HepG2 (cell line): ENCODE data around the gene FGGY. TPM values are rescaled to one million over a fixed set of nuclear protein-coding genes. Genes with fewer than 3 reads are reported as not detected.

Experiments
- CEBPB ChIP-seq: IDR thresholded peaks from 2 replicates; pipeline ENCODE4 v1.6.1; 2011; ENCODE audit warnings: low read depth, low read length, improper control_type of control experiment, borderline replicate concordance
- MIXL1 ChIP-seq: IDR thresholded peaks from 2 replicates; pipeline ENCODE4 v1.6.1; 2016
- RAD21 ChIP-seq: fragments of 450-650 bp; formaldehyde crosslinking; IDR thresholded peaks from 2 replicates; pipeline ENCODE4 v1.5.0; 2020; ENCODE audit warnings: mild to moderate bottlenecking
- SMAD3 ChIP-seq: sonication (generic); formaldehyde crosslinking; IDR thresholded peaks from 2 replicates; pipeline ENCODE4 v1.4.0; 2020; ENCODE audit warnings: missing genetic modification reagents
- SOX6 ChIP-seq, 2 experiments: fragments of 450-650 bp in 1 of 2; sonication (generic) in 1 of 2; formaldehyde crosslinking in 1 of 2; IDR thresholded peaks; 2 replicates each; pipeline versions ENCODE4 v1.4.0 to v1.6.1; 2017 to 2020; ENCODE audit warnings: antibody characterized with exemption in 1 of 2, mild to moderate bottlenecking in 1 of 2, missing genetic modification reagents in 1 of 2
- SP2 ChIP-seq: sonication (generic); formaldehyde crosslinking; IDR thresholded peaks from 2 replicates; pipeline ENCODE4 v1.5.1; 2020; ENCODE audit warnings: mild to moderate bottlenecking, missing genetic modification reagents
- TBP ChIP-seq: sonication (generic); formaldehyde crosslinking; IDR thresholded peaks from 2 replicates; pipeline ENCODE4 v1.5.0; 2020; ENCODE audit warnings: missing genetic modification reagents
- ZNF180 ChIP-seq: sonication (generic); formaldehyde crosslinking; IDR thresholded peaks from 2 replicates; pipeline ENCODE4 v1.4.0; 2020; ENCODE audit warnings: low read depth, missing genetic modification reagents, borderline replicate concordance
- ZNF207 ChIP-seq: fragments of 450-650 bp; IDR thresholded peaks from 2 replicates; pipeline ENCODE4 v1.6.1; 2016; ENCODE audit warnings: antibody characterized with exemption, borderline replicate concordance
- ZNF549 ChIP-seq: sonication (generic); formaldehyde crosslinking; IDR thresholded peaks from 2 replicates; pipeline ENCODE4 v1.5.0; 2020; ENCODE audit warnings: missing genetic modification reagents
- polyA plus RNA-seq, 8 experiments: library from polyadenylated mRNA; depleted of rRNA in 3 of 8; stranded (reverse) in 7 of 8; unstranded in 1 of 8; fragments of >200 nt; fragmentation: Illumina TruSeq in 4 of 8; extraction: Trizol in 4 of 8; gene quantifications; 2 replicates each; pipeline versions ENCODE4 v1.2.1 to v1.2.3, GENCODE V29; 2011 to 2016; ENCODE audit warnings: low read depth in 4 of 8, missing spikeins in 1 of 8, mixed read lengths in 1 of 8; ENCODE audit not compliant: insufficient read depth in 1 of 8
- total RNA-seq, 5 experiments: library from RNA; depleted of rRNA; stranded (reverse); fragments of >200 nt; fragmentation: Illumina TruSeq; extraction: Trizol; gene quantifications; 2 replicates each; pipeline ENCODE4 v1.2.3, GENCODE V29; 2016; ENCODE audit warnings: low read depth in 1 of 5
- TF ChIP-seq, protein P1 (sequence below): IDR thresholded peaks from 2 replicates; pipeline ENCODE4 v1.4.0; 2020; ENCODE audit warnings: mild to moderate bottlenecking, missing genetic modification reagents
- TF ChIP-seq, protein P2 (sequence below): sonication (generic); formaldehyde crosslinking; IDR thresholded peaks from 2 replicates; pipeline ENCODE4 v1.5.1; 2020; ENCODE audit warnings: mild to moderate bottlenecking, missing genetic modification reagents
- TF ChIP-seq, protein P3 (sequence below): IDR thresholded peaks from 2 replicates; pipeline ENCODE4 v1.6.1; 2018; ENCODE audit warnings: missing genetic modification reagents, mild to moderate bottlenecking, missing compliant biosample characterization
- TF ChIP-seq, protein P4 (sequence below): sonication (generic); formaldehyde crosslinking; IDR thresholded peaks from 2 replicates; pipeline ENCODE4 v1.4.0; 2020; ENCODE audit warnings: missing genetic modification reagents, mild to moderate bottlenecking, borderline replicate concordance

Gene FGGY
- total and polyA plus RNA-seq, 2 of the 13 experiments (the other 11 are each of a cell fraction or from before 2014, with no cell fraction given) = 15.7 to 27.5 TPM

DNA sequence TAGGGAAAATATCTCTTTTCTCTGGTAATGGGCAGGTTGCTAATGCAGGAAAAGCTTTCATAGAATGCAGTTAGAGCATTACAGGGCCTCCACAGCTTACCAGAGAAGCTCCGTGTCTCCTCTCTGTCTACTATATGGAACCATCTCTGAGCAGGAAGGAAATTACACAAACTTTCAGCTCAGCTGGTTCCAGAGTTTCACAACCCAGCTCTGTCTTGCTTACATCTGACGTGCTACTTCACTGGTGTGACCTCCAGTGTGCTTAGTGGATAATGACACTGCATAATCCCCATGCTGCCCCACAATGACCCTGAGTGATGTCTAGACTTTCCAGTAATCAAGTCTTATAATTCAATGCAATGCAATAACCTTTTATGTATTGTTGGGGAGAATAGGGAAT, 4.3 kb upstream of the FGGY start (continued):
- TF ChIP-seq, protein P1, sequence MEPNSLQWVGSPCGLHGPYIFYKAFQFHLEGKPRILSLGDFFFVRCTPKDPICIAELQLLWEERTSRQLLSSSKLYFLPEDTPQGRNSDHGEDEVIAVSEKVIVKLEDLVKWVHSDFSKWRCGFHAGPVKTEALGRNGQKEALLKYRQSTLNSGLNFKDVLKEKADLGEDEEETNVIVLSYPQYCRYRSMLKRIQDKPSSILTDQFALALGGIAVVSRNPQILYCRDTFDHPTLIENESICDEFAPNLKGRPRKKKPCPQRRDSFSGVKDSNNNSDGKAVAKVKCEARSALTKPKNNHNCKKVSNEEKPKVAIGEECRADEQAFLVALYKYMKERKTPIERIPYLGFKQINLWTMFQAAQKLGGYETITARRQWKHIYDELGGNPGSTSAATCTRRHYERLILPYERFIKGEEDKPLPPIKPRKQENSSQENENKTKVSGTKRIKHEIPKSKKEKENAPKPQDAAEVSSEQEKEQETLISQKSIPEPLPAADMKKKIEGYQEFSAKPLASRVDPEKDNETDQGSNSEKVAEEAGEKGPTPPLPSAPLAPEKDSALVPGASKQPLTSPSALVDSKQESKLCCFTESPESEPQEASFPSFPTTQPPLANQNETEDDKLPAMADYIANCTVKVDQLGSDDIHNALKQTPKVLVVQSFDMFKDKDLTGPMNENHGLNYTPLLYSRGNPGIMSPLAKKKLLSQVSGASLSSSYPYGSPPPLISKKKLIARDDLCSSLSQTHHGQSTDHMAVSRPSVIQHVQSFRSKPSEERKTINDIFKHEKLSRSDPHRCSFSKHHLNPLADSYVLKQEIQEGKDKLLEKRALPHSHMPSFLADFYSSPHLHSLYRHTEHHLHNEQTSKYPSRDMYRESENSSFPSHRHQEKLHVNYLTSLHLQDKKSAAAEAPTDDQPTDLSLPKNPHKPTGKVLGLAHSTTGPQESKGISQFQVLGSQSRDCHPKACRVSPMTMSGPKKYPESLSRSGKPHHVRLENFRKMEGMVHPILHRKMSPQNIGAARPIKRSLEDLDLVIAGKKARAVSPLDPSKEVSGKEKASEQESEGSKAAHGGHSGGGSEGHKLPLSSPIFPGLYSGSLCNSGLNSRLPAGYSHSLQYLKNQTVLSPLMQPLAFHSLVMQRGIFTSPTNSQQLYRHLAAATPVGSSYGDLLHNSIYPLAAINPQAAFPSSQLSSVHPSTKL = peak; percentile 85
- TF ChIP-seq RAD21 (CRISPR knock-in tag) = 0 out of 2 replicates have a peak, but pooled peaks have one; percentile 33
- peak; percentile 44; the same call in 1 of the 2 replicates for TF ChIP-seq MIXL1 (CRISPR knock-in tag)
- TF ChIP-seq TBP (CRISPR knock-in tag) = no peak
- TF ChIP-seq, protein P2, sequence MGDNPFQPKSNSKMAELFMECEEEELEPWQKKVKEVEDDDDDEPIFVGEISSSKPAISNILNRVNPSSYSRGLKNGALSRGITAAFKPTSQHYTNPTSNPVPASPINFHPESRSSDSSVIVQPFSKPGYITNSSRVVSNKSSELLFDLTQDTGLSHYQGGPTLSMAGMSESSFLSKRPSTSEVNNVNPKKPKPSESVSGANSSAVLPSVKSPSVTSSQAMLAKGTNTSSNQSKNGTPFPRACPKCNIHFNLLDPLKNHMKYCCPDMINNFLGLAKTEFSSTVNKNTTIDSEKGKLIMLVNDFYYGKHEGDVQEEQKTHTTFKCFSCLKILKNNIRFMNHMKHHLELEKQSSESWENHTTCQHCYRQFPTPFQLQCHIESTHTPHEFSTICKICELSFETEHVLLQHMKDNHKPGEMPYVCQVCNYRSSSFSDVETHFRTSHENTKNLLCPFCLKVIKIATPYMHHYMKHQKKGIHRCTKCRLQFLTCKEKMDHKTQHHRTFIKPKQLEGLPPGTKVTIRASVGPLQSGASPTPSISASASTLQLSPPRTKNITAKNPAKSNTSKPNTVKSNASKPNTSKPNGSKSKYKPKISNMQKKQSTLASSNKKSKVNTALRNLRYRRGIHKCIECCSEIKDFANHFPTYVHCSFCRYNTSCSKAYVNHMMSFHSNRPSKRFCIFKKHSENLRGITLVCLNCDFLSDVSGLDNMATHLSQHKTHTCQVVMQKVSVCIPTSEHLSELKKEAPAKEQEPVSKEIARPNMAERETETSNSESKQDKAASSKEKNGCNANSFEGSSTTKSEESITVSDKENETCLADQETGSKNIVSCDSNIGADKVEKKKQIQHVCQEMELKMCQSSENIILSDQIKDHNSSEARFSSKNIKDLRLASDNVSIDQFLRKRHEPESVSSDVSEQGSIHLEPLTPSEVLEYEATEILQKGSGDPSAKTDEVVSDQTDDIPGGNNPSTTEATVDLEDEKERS = no peak
- no peak for TF ChIP-seq SMAD3 (CRISPR knock-in tag)
- TF ChIP-seq SOX6 (IDR thresholded peaks at IDR 0.05) = no peak
- peak; percentile 31; the same call in 1 of the 2 replicates for TF ChIP-seq SOX6 (CRISPR knock-in tag; IDR thresholded peaks at IDR 0.05)
- TF ChIP-seq ZNF207 = no peak
- no peak for TF ChIP-seq ZNF549
- TF ChIP-seq, protein P3, sequence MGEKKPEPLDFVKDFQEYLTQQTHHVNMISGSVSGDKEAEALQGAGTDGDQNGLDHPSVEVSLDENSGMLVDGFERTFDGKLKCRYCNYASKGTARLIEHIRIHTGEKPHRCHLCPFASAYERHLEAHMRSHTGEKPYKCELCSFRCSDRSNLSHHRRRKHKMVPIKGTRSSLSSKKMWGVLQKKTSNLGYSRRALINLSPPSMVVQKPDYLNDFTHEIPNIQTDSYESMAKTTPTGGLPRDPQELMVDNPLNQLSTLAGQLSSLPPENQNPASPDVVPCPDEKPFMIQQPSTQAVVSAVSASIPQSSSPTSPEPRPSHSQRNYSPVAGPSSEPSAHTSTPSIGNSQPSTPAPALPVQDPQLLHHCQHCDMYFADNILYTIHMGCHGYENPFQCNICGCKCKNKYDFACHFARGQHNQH (CRISPR knock-in tag) = no peak
- TF ChIP-seq SP2 (CRISPR knock-in tag) = no peak
- TF ChIP-seq, protein P4, sequence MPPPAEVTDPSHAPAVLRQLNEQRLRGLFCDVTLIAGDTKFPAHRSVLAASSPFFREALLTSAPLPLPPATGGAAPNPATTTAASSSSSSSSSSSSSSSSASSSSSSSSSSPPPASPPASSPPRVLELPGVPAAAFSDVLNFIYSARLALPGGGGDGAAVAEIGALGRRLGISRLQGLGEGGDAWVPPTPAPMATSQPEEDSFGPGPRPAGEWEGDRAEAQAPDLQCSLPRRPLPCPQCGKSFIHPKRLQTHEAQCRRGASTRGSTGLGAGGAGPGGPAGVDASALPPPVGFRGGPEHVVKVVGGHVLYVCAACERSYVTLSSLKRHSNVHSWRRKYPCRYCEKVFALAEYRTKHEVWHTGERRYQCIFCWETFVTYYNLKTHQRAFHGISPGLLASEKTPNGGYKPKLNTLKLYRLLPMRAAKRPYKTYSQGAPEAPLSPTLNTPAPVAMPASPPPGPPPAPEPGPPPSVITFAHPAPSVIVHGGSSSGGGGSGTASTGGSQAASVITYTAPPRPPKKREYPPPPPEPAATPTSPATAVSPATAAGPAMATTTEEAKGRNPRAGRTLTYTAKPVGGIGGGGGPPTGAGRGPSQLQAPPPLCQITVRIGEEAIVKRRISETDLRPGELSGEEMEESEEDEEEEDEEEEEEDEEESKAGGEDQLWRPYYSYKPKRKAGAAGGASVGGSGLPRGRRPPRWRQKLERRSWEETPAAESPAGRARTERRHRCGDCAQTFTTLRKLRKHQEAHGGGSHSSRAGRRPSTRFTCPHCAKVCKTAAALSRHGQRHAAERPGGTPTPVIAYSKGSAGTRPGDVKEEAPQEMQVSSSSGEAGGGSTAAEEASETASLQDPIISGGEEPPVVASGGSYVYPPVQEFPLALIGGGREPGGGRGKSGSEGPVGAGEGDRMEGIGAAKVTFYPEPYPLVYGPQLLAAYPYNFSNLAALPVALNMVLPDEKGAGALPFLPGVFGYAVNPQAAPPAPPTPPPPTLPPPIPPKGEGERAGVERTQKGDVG = no peak
- no peak for TF ChIP-seq ZNF180 (CRISPR knock-in tag)
- TF ChIP-seq CEBPB = peak; percentile 96
